Neural progenitor cell (in vitro differentiated cells): ENCODE measurements around the gene PATE3.

ENCODE experiments used
- CTCF ChIP-seq: fragments of 200-600 bp; sonication (generic); IDR thresholded peaks from 2 replicates; pipeline ENCODE4 v1.5.1; 2017; ENCODE audit warnings: antibody characterized with exemption, mild to moderate bottlenecking
- EZH2 ChIP-seq: fragments of 200-600 bp; sonication (generic); IDR thresholded peaks from 2 replicates; pipeline ENCODE4 v1.6.1; 2017; ENCODE audit warnings: antibody characterized with exemption, mild to moderate bottlenecking, moderate library complexity
- EZH2phosphoT487 ChIP-seq: fragments of 200-600 bp; sonication (generic); IDR thresholded peaks from 2 replicates; pipeline ENCODE4 v1.6.1; 2017; ENCODE audit warnings: antibody characterized with exemption

GRCh38 chr11:125763483-125763882, 24.4 kb upstream of the PATE3 start:
- no peak for TF ChIP-seq CTCF
- no peak for TF ChIP-seq EZH2
- no peak for TF ChIP-seq EZH2phosphoT487
